Neural cell (in vitro differentiated cells): Measurements from ENCODE around the gene IGSF21. TPM values are rescaled to one million over a fixed set of nuclear protein-coding genes. Genes with fewer than 3 reads are reported as not detected.

ENCODE experiments used
- H2AFZ ChIP-seq: fragments of 200-600, 300-800 bp; sonication (generic), shearing (Covaris generic); 2 replicates; pipeline ENCODE4 v1.6.0; 2014; ENCODE audit warnings: low read depth, mild to moderate bottlenecking, antibody characterized with exemption, low read length, moderate library complexity
- H3F3A ChIP-seq: fragments of 200-600 bp; shearing (Covaris generic); 2 replicates; pipeline ENCODE4 v1.6.1; 2016; ENCODE audit warnings: mild to moderate bottlenecking, moderate library complexity, mixed read lengths, antibody characterized with exemption, low read length; ENCODE audit not compliant: insufficient read depth, poor library complexity, severe bottlenecking
- H3K27ac ChIP-seq: fragments of 200-600, 300-800 bp; sonication (generic), shearing (Covaris generic); 2 replicates; pipeline ENCODE4 v1.5.1; 2014; ENCODE audit warnings: mild to moderate bottlenecking, low read length, moderate library complexity
- H3K27me3 ChIP-seq: fragments of 300-800, 200-600 bp; sonication (generic), shearing (Covaris generic); 2 replicates; pipeline ENCODE4 v1.6.0; 2014; ENCODE audit warnings: mild to moderate bottlenecking, low read depth, low read length, moderate library complexity; ENCODE audit not compliant: insufficient read depth
- H3K36me3 ChIP-seq: fragments of 300-800, 200-600 bp; sonication (generic), shearing (Covaris generic); 2 replicates; pipeline ENCODE4 v1.5.1; 2014; ENCODE audit warnings: mild to moderate bottlenecking, antibody characterized with exemption, low read length, moderate library complexity; ENCODE audit not compliant: insufficient read depth
- H3K4me2 ChIP-seq: fragments of 300-800, 200-600 bp; sonication (generic), shearing (Covaris generic); 2 replicates; pipeline ENCODE4 v1.6.0; 2014; ENCODE audit warnings: mild to moderate bottlenecking, low read length
- H3K4me3 ChIP-seq: fragments of 300-800, 200-600 bp; sonication (generic), shearing (Covaris generic); 2 replicates; pipeline ENCODE4 v1.5.1; 2014; ENCODE audit warnings: mild to moderate bottlenecking, low read length, moderate library complexity
- H3K79me2 ChIP-seq: fragments of 200-600 bp; shearing (Covaris generic); replicated peaks from 2 replicates; pipeline ENCODE4 v1.6.0; 2014; ENCODE audit warnings: mild to moderate bottlenecking, low read length, moderate library complexity; ENCODE audit not compliant: insufficient read depth
- H3K9ac ChIP-seq: fragments of 300-800, 200-600 bp; sonication (generic), shearing (Covaris generic); 2 replicates; pipeline ENCODE4 v1.6.1; 2016; ENCODE audit warnings: mild to moderate bottlenecking, low read length, mixed read lengths
- H3K9me2 ChIP-seq: fragments of 200-600 bp; shearing (Covaris generic); 2 replicates; pipeline ENCODE4 v1.6.1; 2016; ENCODE audit warnings: mild to moderate bottlenecking, low read length, mixed read lengths; ENCODE audit not compliant: insufficient read depth
- H3K9me3 ChIP-seq: fragments of 200-600, 300-800 bp; sonication (generic), shearing (Covaris generic); 2 replicates; pipeline ENCODE4 v1.6.1; 2016; ENCODE audit warnings: mild to moderate bottlenecking, mixed run types, low read length, moderate library complexity, mixed read lengths
- H4K20me1 ChIP-seq: fragments of 200-600 bp; shearing (Covaris generic); 2 replicates; pipeline ENCODE4 v1.6.1; 2016; ENCODE audit warnings: mild to moderate bottlenecking, mixed run types; ENCODE audit not compliant: insufficient read depth
- CTCF ChIP-seq: fragments of 450-650 bp; IDR thresholded peaks from 2 replicates; pipeline ENCODE4 v1.5.1; 2014; ENCODE audit warnings: antibody characterized with exemption, mild to moderate bottlenecking, moderate library complexity; ENCODE audit not compliant: poor library complexity, severe bottlenecking
- EP300 ChIP-seq: fragments of 450-650 bp; conservative IDR thresholded peaks from 2 replicates; pipeline ENCODE4 v1.6.1; 2014; ENCODE audit warnings: antibody characterized with exemption, mild to moderate bottlenecking, moderate library complexity; ENCODE audit not compliant: poor library complexity, severe bottlenecking
- EZH2 ChIP-seq: fragments of 200-600, 300-800 bp; shearing (Covaris generic), sonication (generic); IDR thresholded peaks from 2 replicates; pipeline ENCODE4 v1.6.1; 2014; ENCODE audit warnings: antibody characterized with exemption, low read length, borderline replicate concordance, mild to moderate bottlenecking; ENCODE audit not compliant: insufficient read depth, poor library complexity, severe bottlenecking
- MXI1 ChIP-seq: fragments of 450-650 bp; conservative IDR thresholded peaks from 2 replicates; pipeline ENCODE4 v1.6.1; 2014; ENCODE audit warnings: antibody characterized with exemption, mild to moderate bottlenecking; ENCODE audit not compliant: poor library complexity, severe bottlenecking
- POLR2AphosphoS5 ChIP-seq: IDR thresholded peaks from 2 replicates; pipeline ENCODE4 v1.6.1; 2012
- RAD21 ChIP-seq: fragments of 450-650 bp; conservative IDR thresholded peaks from 2 replicates; pipeline ENCODE4 v1.6.1; 2014; ENCODE audit warnings: antibody characterized with exemption, mild to moderate bottlenecking, moderate library complexity
- REST ChIP-seq: IDR thresholded peaks from 2 replicates; pipeline ENCODE4 v1.6.1; 2012; ENCODE audit warnings: borderline replicate concordance
- SMC3 ChIP-seq: fragments of 450-650 bp; conservative IDR thresholded peaks from 2 replicates; pipeline ENCODE4 v1.6.1; 2014; ENCODE audit warnings: antibody characterized with exemption, mild to moderate bottlenecking, moderate library complexity; ENCODE audit not compliant: poor library complexity
- TAF1 ChIP-seq: IDR thresholded peaks from 2 replicates; pipeline ENCODE4 v1.6.1; 2012; ENCODE audit warnings: low read depth
- polyA plus RNA-seq: library from polyadenylated mRNA; depleted of rRNA; stranded (reverse); fragments of >200 nt; gene quantifications from 2 replicates; pipeline ENCODE4 v1.2.3, GENCODE V29; 2014

The IGSF21 gene
- polyA plus RNA-seq, 1 donor from 2014 or later = 2.4 TPM

GRCh38 chr1:18263547-18264120 is 156.0 kb downstream of the IGSF21 start:
- H3K4me2 ChIP-seq = peak overlapping the region; percentile 31
- H3K27ac ChIP-seq = peak overlapping the region; percentile 73
- no peaks in the 10 kb centered on the region for H4K20me1 ChIP-seq
- peak overlapping the region; percentile 48 for H3K9ac ChIP-seq
- H3K36me3 ChIP-seq = no peaks in the 10 kb centered on the region
- no peaks in the 10 kb centered on the region for H3K79me2 ChIP-seq
- no peak for TF ChIP-seq TAF1
- no peak for TF ChIP-seq RAD21
- no peak for TF ChIP-seq CTCF
- peak; percentile 79 for TF ChIP-seq POLR2AphosphoS5
- TF ChIP-seq MXI1 = no peak
- no peak for TF ChIP-seq SMC3
- TF ChIP-seq EP300 = peak; percentile 93
- no peak for TF ChIP-seq EZH2
- TF ChIP-seq REST = peak; percentile 98
- H3K27me3 ChIP-seq = no peaks in the 10 kb centered on the region
- H3F3A ChIP-seq = no peaks in the 10 kb centered on the region
- no peak overlapping the region for H2AFZ ChIP-seq
- no peaks in the 10 kb centered on the region for H3K9me2 ChIP-seq
- H3K4me3 ChIP-seq = peak overlapping the region; percentile 30
- H3K9me3 ChIP-seq = no peaks in the 10 kb centered on the region

- Histone ChIP-seq H3K79me2 (no peaks in the 10 kb centered on the region), H3K36me3 (no peaks in the 10 kb centered on the region), H3K27ac (peak overlapping the region; percentile 54), H2AFZ (no peak overlapping the region), H3K9ac (no peak overlapping the region), H3F3A (no peaks in the 10 kb centered on the region), H3K27me3 (no peaks in the 10 kb centered on the region), H4K20me1 (no peaks in the 10 kb centered on the region), H3K4me3 (no peak overlapping the region), H3K9me2 (no peaks in the 10 kb centered on the region), H3K9me3 (no peaks in the 10 kb centered on the region), H3K4me2 (no peak overlapping the region)
- TF ChIP-seq SMC3 (no peak), EP300 (no peak), TAF1 (no peak), EZH2 (no peak), RAD21 (no peak), CTCF (no peak), REST (no peak), MXI1 (no peak), POLR2AphosphoS5 (no peak)
Measured at GRCh38 chr1:18264450-18265039, 156.9 kb downstream of the IGSF21 start.
